PC-3 (cell line): ENCODE measurements around the gene RTF2.

Source experiments
- EZH2 ChIP-seq: fragments of 300-600 bp; sonication (generic); IDR thresholded peaks from one replicate; pipeline ENCODE4 v1.6.1; 2017; ENCODE audit warnings: antibody characterized with exemption, mild to moderate bottlenecking, low read length; ENCODE audit not compliant: unreplicated experiment
- EZH2phosphoT487 ChIP-seq: fragments of 300-600 bp; sonication (generic); IDR thresholded peaks from 2 replicates; pipeline ENCODE4 v1.6.1; 2018; ENCODE audit warnings: mild to moderate bottlenecking, antibody characterized with exemption, low read length, borderline replicate concordance
- TF ChIP-seq, protein P1 (sequence below): fragments of 300-600 bp; sonication (generic); conservative IDR thresholded peaks from 2 replicates; pipeline ENCODE4 v1.5.1; 2017; ENCODE audit warnings: antibody characterized with exemption, low read depth, mild to moderate bottlenecking, low read length

DNA sequence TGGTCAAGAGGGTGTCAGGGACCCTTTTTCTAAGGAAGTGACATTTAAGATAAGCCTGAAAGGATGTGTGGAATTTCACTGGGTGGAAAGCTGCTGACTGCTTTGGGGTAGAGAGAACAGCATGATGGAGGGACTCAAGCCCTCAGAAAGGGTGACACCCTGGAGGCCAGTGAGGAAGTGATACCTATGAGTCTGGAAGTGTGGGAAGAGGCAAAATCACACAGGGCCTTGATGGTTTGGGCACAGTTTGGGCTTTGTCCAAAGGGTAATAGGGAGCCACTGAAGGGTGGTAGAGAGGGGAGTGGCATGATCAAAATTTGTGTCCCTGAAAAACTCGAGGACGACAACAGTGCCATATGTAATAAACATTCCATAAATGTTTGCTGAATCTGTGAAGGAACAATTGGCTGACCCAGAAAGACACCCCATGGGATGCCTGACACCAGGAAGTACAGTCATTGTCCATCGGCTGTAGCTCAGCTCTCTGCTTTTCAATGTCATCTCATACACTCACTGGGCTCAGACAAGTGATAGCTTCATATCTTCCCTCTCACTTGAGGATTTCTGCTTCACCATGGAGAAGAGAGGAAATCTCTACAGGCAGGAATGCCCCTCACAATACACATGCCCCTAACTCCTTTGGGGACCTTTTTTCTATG lies 35.1 kb upstream of the RTF2 start:
- TF ChIP-seq, protein P1, sequence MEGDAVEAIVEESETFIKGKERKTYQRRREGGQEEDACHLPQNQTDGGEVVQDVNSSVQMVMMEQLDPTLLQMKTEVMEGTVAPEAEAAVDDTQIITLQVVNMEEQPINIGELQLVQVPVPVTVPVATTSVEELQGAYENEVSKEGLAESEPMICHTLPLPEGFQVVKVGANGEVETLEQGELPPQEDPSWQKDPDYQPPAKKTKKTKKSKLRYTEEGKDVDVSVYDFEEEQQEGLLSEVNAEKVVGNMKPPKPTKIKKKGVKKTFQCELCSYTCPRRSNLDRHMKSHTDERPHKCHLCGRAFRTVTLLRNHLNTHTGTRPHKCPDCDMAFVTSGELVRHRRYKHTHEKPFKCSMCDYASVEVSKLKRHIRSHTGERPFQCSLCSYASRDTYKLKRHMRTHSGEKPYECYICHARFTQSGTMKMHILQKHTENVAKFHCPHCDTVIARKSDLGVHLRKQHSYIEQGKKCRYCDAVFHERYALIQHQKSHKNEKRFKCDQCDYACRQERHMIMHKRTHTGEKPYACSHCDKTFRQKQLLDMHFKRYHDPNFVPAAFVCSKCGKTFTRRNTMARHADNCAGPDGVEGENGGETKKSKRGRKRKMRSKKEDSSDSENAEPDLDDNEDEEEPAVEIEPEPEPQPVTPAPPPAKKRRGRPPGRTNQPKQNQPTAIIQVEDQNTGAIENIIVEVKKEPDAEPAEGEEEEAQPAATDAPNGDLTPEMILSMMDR = no peak
- TF ChIP-seq EZH2 (no peak), EZH2phosphoT487 (no peak)
